Erythroblast (primary cell): ENCODE data around the gene UCKL1.

Source experiments
- GATA1 ChIP-seq: IDR thresholded peaks from 2 replicates; pipeline ENCODE4 v1.6.1; 2011; ENCODE audit warnings: low read depth, mild to moderate bottlenecking, control low read depth, low read length, moderate library complexity
- POLR2A ChIP-seq: IDR thresholded peaks from 2 replicates; pipeline ENCODE4 v1.6.1; 2011; ENCODE audit warnings: mild to moderate bottlenecking, low read length

- no peak for TF ChIP-seq POLR2A
- no peak for TF ChIP-seq GATA1
Observed at GRCh38 chr20:63934271-63935068, 21.7 kb downstream of the UCKL1 start.
